Measurements from ENCODE around the gene DGKD.

DGKD gene

DNA sequence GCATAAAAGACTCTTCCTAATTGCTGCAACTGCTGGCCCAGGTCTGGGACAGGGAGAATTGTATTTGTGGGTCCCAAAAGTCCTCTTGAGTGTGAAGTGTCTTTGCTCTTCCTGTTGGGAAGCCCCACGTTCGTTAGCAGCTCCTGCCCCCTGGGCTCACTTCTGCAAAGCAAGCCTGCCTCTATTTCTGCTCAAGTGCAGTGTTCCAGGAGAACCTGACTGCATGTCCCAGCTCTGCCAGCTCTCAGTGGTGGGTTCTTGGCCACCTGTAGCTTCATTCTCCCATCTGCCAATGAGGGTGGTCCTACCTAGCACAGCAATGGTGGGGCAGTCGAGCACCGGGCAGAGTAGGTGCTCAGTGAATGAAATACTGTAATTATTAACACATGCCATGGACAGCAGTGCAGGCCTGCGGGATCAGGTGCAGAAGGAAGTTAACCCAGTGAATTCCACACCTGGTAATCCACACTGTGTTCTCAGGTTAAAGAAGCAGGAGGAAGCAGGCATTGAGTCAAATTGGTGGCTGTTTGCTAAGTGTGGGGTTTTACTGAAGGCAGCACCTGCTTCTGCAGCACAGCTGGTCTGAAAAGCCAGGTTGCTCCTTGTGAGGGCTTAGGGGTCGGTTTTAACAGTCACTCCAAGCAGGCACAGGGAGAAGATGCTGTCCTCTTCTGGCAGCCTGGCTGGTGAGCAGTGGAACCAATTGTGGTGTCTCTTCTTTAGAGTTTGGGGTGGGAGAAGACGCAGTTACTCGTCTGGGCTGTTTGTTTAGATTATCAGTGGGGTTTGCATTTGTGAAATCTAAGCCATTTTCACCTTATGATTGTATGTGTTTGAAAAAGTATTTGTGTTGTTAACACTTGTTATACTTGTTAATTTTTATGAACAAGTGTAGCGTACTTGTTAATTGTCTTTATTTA, 54.3 kb downstream of the DGKD start:
- TF ChIP-seq, protein P1, sequence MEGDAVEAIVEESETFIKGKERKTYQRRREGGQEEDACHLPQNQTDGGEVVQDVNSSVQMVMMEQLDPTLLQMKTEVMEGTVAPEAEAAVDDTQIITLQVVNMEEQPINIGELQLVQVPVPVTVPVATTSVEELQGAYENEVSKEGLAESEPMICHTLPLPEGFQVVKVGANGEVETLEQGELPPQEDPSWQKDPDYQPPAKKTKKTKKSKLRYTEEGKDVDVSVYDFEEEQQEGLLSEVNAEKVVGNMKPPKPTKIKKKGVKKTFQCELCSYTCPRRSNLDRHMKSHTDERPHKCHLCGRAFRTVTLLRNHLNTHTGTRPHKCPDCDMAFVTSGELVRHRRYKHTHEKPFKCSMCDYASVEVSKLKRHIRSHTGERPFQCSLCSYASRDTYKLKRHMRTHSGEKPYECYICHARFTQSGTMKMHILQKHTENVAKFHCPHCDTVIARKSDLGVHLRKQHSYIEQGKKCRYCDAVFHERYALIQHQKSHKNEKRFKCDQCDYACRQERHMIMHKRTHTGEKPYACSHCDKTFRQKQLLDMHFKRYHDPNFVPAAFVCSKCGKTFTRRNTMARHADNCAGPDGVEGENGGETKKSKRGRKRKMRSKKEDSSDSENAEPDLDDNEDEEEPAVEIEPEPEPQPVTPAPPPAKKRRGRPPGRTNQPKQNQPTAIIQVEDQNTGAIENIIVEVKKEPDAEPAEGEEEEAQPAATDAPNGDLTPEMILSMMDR (IDR thresholded peaks at IDR 0.05) = no peak

DNA sequence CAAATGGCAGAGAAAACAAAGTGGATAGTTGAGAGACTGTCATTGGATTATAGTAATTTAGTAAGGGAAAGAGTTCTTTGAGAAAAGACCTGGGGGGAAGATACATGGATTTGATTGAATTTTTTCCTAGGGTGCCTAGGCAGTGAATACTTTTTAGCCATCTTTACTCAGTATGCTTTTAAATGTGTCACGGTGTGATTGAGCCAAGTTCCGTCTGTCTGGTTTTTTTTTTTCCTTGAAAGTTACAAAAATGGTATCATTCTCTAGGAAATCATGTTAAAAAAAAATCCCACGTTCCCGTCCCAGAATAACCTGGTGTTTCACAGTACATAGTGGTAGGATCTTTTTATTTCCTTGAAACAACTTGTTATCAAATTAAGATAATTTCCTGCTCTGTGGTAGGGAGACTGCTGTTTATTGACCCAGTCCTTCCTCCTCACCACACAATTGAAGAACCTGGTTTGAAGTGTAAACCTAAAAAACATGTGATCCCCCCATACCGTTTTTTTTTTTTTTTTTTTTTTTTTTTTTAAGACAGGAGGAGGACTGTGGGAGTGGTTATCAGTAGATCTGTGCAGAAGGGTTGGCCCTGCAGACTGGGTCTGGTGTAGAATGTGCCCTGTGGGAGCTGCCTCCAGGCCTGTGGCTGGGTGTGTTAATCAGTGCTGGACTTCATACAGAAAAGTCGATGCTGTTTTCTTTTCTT, 55.1 kb downstream of the DGKD start:
- TF ChIP-seq, protein P1 (IDR thresholded peaks at IDR 0.05) = no peak

DNA sequence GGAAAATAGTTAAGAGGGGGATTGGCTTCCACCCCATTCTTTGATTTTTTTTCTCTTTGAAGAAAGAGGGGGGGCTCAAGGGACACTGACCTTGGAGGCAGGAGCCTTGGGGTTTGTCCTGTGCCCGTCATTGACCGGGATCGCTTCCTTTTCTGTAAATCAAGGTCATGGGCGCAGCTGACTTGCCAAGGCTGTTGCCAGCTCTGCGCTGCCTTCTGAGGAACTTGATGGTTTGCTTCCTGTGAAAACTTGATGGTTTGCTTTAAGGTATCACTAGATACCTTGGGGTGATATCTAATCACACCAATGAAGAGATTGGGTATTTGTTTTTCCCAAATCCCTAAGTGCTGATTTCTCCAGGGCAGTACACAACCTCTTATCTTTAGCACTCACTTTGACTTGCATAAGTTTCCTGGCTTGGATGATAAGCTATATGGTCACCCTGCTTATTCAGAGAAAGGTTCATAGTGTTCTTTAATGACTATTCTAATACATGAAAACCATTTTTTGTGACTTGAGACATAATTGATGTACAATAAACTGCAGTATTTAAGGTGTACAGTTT, 56.0 kb downstream of the DGKD start:
- TF ChIP-seq, protein P1 (IDR thresholded peaks at IDR 0.05) = no peak

DNA sequence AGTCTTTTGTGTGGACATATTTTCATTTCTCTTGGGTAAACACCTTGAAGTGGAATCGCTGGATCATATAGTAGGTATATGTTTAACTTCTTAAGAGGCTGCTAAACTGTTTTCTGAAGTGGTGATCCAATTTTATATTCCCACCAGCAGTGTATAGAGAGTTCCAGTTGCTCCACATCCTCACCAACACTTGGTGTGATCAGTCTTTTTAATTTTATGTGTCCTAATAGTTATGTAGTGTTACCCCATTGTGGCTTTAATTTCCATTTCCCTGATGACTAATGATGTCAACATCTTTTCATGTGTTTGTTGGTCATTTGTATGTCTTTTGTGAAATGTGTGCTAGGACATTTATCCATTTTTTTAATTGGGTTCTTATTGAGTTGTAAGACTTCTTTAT, 56.9 kb downstream of the DGKD start:
- TF ChIP-seq, protein P1 (IDR thresholded peaks at IDR 0.05) = no peak

DNA sequence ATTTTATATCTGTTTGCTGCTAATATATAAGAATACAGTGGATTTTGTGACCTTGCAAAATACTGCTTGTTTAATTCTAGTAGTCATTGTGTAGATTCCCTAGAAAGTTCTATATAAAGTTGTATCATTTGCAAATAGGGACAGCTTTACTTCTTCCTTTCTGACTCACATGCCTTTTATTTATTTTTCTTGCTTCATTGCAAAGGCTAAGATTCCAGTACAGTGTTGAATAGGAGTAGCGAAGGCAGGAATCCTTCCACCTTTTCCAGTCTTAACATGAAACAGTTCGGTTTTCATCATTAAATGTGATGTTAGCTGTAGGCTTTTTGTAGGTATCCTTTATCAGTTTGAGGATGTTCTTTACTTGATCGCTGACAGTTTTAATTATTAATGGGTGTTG, 58.1 kb downstream of the DGKD start:
- TF ChIP-seq, protein P1 (IDR thresholded peaks at IDR 0.05) = no peak

DNA sequence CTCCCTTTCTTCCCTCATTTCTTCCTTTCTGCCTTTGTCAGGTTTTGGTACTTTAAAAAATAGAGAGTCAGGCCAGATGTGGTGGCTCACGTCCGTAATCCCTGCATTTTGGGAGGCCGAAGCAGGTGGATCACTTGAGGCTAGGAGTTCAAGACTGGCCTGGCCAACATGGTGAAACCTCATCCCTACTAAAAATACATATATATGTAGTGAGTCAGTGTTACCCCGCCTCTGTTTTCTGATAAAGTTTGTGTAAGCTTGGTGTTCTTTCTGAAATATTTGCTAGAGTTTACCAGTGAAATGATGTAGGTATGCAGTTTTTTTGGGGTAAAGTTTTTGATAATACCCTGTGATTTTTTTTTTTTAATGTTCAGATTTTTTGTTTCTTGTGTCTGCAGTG, 58.8 kb downstream of the DGKD start:
- TF ChIP-seq, protein P1 (IDR thresholded peaks at IDR 0.05) = no peak

DNA sequence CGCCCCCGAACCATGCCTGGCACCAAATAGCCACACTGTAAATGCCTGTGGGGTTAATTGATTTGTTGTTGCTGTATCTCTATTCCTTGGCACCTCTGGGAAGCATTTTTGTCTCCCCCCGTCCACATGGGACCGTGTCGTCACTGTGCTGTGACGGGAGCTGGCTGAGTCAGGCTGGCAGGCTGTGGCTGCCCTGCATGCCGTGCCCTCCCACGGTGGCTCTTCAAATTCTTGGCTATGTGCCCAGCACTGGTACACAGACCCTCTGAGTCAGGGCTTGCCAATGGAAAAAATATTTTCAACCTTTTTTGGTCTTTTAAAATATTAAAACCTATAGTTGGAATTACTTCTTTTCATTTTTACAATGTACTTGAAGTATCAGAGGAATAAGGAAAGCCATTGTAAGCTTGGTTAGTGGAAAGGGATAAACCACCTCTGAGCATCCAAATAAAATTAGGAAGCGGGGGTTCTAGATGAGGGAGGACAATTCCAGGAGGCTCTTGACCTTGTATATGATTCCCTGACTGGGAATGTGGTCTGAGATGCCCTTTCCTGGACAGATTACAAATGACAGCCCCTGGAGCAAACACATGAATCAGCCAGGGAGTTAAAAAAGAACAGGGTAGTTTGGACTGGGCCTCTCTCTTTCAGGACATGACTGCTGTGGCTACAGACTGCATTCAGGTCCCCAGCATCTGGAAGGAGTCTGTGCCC, 59.4 kb downstream of the DGKD start:
- TF ChIP-seq, protein P1 (IDR thresholded peaks at IDR 0.05) = no peak

Measured in LNCAP (cell line).